GM21423 (cell line): ENCODE measurements around the gene HDAC11.
"Not testable (repeated sequence)": the region's sequence is repeated elsewhere in the genome, so short reads cannot be mapped to it uniquely, and the experiment has no call there.

Experiments used
- ATAC-seq: cut with Tn5 transposase; IDR thresholded peaks from one replicate; pipeline ENCODE4 v1.9.1; 2021; ENCODE audit warnings: mild to moderate bottlenecking, moderate library complexity; ENCODE audit not compliant: unreplicated experiment

The HDAC11 gene, protein sequence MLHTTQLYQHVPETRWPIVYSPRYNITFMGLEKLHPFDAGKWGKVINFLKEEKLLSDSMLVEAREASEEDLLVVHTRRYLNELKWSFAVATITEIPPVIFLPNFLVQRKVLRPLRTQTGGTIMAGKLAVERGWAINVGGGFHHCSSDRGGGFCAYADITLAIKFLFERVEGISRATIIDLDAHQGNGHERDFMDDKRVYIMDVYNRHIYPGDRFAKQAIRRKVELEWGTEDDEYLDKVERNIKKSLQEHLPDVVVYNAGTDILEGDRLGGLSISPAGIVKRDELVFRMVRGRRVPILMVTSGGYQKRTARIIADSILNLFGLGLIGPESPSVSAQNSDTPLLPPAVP

DNA sequence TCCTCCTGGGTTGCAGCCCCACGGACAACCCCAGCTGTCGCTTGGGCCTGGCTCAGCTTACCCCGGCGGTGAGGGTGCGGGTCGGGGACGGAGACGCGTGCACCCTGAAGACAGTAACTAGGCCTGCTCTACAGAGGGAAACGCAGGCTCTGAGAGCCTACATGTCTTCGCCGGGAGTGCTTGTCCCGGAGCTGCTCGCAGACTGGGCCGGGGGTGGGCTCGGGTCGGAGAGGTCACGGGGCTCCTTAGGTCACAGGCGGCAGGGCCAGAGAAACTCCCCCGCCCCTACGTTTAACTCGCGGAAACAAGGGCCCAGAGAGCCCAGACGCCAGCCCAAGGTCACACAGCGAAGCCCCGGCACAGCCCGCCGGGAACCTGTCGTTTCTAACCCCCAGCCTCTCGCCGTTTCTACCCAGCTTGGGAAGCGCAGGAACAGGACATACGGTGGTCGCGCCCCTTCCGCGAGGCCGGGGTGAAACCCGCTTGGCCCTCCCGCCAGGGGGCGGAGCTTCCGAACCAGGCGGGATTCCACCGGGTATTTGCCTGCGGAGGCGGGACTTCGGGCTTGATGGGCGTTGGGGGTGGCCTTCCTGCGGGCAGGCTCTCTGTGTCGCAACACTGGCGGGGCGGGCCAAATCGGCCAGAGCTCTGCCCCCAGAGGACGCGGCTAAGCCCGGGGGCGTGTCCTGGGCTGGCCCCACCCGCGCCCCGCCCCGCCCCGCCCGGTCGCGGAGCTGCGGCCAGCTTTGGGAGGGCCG, at the start of gene HDAC11:
Gene HDAC11, plus strand, starts transcription at position 725 of the 758 bp plus-strand sequence. CDS start 42 bp downstream, outside the sequence.
- ATAC-seq = peak; percentile 97

DNA sequence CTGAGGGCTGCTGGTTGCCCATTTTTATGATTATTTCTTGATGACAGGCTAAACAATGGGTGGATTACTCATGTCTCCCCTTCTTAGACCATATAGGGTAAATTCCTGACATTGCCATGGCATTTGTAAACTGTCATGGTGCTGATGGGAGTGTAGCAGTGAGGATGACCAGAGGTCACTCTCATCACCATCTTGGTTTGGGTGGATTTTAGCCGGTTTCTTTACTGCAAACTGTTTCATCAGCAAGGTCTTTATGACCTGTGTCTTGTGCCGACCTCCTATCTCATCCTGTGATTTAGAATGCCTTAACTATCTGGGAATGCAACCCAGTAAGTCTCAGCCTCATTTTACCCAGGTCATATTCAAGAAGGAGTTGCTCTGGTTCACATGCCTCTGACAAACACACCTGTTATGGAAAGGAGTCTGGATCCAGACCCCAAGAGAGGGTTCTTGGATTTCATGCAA, 49.7 kb upstream of the HDAC11 start:
- not testable (repeated sequence) for ATAC-seq

DNA sequence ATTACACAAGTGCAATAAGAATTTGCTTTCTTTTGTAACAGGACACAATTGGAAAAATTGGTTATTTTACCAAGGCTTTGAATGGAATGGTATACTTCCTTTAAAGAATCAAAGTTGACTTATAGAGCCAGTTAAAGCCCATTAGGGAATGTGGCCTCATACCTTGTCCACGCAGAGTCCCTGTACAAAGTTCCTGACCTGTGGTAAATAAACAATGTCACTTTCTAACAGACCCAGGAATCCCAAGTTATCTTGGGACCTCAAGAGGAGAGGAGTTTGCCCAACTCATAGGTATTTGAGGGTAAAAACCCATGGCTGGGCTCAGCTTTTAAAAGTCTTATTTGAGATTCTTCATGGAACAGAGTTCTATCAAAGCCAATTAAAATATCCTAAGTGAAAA, 48.0 kb upstream of the HDAC11 start:
- no peak for ATAC-seq

DNA sequence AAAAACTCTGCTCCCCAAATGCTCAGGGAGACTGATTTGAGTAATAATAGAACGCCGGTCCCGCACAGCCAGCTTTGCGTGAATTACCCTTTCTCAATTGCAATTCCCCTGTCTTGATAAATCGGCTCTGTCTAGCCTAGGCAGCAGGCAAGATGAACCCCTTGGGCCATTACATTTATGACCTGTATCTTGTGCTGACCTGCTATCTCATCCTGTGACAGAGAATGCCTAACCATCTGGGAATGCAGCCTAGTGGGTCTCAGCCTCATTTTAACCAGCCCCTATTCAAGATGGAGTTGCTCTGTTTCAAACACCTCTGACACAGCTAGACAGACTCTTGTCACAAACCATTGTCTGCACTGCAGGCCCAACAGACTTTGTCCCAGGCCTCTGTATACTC, 46.2 kb upstream of the HDAC11 start:
- no peak for ATAC-seq

DNA sequence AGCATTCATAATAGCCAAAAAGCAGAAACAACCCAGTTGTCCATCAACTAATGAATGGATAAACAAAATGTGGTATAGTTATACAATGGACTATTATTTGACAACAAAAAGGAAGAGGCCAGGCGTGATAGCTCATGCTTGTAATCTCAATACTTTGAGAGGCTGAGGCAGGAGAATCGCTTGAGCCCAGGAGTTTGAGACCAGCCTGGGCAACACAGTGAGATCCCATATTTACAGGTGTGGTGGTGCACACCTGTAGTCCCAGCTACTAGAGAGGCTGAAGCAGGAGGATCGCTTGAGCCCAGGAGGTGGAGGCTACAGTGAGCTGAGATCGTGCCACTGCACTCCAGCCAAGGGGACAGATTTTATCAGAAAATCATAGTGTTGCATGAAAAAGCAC, 43.9 kb upstream of the HDAC11 start:
- not testable (repeated sequence) for ATAC-seq

DNA sequence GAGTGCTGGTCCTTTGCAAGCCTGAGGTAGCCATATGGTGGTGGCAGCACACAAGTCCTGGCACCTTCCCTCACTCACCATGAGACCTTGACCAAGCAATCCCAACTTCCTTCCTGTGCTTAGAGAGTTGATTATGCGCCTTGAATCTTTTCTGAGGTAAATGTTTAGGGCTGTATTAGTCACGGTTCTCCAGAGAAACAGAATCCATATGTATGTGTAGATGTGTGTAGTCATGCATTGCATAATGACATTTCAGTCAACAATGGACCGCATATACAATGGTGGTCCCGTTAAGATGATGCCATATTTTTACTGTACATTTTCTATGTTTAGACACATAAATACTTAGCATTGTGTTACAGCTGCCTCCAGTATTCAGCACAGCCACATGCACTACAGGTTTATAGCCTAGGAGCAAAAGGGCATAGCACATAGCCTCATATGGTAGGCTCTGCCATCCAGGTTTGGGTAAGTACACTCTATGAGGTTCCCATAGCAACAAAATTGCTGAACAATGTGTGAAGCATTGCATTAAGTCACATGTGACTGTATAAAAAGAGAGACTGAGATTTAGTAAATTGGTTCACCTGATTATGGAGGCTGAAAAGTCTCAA, 39.8 kb upstream of the HDAC11 start:
- ATAC-seq = no peak

DNA sequence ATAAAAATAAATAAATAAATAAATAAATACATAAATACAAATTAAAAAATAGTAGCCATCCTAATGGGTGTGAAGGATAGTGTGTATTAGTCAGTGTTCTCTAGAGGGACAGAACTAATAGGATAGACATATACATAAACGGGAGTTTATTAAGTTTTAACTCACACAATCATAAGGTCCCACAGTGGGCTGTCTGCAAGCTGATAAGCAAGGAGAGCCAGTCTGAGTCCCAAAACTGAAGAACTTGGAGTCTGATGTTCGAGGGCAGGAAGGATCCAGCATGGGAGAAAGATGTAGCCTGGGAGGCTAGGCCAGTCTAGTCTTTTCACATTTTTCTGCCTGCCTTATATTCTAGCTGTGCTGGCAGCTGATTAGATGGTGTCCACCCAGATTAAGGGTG, 37.2 kb upstream of the HDAC11 start:
- ATAC-seq = not testable (repeated sequence)

DNA sequence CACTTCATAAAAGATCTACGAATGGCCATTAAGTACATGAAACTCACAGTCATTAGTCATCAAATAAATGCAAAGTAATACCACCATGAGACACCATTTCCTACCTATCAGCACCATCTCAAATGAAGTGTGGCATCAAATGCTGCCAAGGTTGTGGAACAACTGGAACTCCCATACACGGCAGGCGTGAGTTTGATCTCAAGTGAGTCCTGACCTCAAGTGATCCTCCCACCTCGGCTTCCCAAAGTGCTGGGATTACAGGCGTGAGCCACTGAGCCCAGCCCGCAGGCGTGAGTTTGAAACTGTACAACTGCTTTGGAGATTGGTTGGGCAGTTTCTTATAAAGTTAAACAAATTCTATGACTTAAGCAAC, 28.8 kb upstream of the HDAC11 start:
- ATAC-seq = peak; percentile 10

DNA sequence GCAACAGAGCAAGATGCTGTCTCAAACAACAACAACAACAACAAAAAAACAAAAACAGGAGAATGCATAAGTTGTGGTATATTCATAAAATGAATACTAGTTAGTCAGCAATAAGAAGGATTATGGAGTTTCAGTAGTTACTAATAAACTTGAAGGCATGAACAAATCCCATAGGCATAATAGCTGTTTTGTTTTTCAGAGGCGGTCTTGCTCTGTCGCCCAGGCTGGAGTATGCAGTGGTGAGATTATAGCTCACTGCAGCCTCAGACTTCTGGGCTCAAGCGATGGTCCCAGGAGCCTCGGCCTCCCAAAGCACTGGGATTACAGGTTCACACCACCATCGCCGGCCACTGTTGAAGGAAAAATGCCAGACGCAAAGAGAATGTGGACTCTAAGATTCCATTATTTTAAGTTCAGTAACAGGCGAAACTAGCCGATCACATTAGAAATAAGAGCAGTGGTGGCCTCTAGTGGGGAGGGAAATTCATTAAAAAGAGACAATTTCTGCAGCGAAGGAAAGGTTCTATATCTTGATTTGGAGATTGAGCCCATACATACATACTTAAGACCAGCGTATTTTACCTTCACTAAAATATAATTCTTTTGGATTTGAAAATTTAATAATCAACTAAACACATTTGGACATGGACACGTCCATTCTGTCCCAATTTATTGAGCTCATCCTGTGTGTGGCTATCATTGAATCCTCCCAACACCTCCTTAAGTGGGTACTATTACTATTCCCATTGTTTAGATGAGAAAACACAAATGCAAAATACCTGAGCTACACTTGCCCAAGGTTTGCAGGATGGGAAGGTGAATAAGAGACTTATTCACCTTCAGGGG, 27.4 kb upstream of the HDAC11 start:
- no peak for ATAC-seq

DNA sequence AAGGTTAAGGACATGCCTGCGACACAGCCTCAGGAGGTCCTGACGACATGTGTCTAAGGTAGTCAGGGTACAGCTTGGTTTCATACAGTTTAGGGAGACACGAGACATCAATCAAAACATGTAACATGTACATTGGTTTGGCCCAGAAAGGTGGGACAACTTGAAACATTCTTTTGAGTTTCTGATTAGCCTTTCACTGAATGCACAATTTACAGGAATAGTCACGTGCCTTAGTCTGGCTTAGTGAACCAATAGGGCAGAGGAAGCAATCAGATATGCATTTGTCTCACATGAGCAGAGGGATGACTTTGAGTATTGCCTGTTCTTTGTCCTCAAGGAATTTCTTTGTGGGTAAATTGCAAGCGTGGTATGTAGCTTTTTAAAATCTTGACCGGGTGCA, 24.5 kb upstream of the HDAC11 start:
- no peak for ATAC-seq

DNA sequence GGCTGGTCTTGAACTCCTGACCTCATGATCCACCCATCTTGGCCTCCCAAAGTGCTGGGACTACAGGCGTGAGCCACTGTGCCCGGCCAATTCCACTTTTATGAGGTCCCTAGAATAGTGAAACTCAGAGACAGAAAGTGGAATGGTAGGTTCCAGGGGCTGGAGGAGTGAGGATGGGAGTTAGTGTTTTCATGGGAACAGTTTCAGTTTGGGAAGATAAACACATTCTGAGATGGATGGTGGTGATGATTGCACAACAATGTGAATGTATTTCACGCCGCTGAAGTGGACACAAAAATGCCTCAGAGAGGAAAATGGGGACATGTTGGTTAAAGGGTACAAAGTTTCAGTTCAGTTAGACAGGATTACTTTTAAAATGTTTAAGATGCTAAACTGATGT, 22.5 kb upstream of the HDAC11 start:
- ATAC-seq = no peak

DNA sequence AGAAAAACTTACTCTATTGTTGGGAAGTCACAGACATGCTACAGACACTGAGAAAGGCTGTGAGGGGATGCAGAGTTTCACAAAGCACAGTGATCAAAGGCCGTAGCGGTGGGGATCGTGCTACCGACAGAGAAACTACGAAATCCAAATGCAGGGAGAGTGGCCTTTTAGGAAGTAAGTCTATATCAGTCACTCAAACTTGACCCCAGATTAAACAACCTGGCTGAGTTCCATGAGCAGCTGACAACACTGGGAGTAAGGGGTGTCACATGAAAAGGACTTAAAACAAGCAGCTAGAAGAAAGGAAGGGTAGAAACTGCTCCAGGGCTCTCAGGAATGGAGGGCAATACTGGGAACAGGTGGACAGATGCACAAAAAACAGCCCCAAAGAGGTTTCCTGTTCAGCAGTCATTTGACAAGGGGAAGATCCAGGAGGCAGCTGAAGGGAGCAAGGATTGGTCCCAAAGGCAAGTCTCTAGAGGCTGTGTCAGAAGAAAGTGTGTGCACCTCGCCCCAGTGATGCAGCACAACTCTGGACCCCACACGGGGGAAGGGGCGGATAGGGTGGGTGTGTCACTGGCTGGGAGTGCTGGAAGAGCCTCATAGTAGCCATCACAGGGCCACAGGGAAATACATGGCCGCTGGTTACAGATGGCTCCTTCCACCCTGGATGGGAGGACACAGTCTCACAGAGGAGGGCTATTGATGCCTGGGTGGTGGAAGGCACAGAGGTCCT, 20.3 kb upstream of the HDAC11 start:
- ATAC-seq = no peak

DNA sequence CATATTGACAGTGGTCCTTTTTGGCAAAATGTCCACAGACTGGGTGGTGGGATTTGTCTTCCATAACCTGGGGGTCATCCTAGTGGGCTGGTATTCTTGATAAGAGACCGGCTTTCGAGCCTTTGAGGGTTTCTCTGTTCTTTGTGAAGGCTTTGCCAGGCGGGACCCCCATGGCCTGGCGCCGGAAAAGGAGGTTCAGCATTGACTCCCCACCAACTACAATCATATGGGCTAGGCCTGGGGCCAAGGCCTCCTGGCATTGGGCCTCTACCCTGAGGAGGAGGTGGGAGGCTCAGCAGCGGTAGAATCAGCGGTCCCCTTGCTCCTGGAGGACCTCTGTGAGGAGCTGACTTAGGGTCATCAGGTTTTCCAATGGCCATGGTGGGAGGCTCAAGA, 19.8 kb upstream of the HDAC11 start:
- ATAC-seq = no peak

DNA sequence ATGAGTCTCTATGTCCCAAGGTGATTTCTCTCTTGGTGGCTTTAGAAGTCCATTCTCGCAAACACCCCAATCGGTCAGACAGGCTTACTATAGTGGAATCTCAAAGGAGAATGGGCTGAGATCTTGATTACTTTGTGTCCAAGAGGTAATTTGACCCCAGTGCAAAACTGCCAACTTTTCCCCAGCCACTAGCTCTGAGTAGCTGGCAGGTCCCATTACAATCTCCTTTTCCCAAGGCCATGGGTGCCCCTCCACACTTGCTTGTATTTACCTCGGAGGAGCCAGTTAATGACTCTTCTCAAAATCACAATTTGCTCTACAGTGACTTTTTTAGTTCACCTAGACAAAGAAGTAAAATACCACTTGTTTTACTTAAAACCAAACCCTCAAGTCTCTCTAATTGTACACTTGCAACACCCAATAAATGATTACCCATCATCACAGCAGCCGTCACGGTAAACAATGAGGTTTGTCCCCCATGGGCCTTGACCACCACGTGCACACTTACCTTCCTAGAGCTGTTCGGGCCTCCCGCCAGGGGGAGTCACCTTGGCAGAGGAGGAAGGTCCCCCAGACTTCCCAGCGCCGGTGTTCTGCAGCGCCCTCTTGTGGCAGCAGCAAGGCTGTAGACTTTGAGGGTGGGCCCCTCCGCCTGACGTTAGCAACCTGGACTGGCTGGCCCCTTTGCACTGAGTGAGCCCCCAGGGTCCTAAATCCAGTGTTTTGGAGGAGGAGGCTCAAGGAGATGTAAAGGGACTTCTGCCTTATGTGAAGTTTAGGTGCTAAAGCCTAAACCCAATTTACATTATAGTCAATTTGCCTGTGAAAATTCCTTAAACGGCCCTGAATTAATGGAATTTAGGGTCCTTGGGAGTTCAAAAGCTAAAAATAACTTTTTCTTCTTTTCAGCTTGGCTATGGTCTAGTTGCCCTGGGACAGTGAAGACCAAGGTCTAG, 18.7 kb upstream of the HDAC11 start:
- no peak for ATAC-seq

DNA sequence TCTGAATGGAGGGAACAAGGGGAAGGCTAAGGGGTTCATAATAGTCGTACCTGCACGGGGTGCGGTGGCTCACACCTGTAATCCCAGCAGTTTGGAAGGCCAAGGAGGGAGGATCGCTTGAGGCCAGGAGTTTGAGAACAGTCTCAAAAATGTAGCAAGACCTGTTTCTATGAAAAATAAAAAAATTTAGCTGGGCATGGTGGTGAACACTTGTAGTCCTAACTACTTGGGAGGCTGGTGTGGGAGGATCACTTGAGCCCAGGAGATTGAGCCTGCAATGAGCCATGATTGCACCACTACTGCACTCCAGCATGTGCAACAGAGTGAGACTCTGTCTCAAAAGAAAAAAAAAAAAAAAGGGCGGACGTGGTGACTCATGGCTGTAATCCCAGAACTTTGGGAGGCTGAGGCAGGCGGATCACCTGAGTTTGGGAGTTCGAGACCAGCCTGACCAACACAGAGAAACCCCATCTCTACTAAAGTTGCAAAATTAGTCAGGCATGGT, 17.9 kb upstream of the HDAC11 start:
- ATAC-seq = no peak

DNA sequence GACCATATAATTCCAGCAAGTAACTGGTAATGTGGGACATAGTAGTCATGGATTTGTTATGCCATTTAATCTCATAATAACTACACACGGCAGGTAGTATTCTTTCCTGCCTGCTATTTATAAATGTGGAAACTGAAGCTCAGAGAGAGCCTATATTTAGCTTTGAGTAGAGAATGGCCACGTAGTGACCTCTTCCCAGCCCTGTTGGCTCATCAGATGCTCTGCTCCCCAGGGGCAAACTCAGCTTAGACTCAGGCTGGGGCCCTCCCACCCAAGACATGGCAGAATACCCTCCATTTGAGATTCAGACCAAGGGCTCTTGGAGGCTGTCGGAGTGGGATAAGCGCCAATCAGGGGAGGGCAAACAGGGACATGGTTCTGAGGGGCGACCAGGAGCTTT, 17.3 kb upstream of the HDAC11 start:
- ATAC-seq = no peak

DNA sequence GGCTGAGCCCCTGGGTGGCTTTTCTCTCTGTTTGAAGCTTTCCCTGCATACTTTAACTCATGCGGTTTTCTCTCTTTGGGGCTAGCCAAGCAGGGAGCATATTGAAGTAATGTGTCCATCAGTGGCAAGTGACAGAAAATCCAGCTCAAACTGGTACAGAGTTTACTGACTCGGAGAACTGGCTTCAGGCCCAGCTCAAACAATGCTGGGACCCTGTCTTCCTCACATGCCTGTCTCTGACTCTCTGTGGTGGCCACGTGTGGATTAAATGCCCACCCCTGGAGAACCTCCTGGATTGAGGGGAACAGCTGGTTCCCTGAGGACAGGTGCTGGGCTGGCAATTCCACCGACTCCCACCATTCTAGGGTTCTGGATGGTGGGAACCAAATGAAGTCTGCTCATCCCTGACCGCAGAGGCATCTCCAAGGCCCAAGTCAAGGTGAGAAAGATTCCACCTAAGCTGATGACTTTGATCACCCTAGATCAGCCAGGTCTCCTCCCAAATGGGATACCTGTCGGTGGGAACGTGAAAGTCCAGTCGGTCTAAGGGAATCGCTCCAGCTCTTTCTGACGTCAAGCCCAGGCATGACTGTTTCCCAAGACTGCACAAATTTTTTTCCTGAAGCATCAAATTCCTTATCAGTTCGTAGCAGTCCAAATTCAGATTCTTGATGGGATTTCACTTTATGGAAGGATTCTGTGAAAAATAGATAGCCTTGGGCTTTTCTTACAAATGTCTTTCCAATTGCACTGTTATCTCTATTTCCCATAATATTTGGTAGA, 16.3 kb upstream of the HDAC11 start:
- ATAC-seq = no peak

DNA sequence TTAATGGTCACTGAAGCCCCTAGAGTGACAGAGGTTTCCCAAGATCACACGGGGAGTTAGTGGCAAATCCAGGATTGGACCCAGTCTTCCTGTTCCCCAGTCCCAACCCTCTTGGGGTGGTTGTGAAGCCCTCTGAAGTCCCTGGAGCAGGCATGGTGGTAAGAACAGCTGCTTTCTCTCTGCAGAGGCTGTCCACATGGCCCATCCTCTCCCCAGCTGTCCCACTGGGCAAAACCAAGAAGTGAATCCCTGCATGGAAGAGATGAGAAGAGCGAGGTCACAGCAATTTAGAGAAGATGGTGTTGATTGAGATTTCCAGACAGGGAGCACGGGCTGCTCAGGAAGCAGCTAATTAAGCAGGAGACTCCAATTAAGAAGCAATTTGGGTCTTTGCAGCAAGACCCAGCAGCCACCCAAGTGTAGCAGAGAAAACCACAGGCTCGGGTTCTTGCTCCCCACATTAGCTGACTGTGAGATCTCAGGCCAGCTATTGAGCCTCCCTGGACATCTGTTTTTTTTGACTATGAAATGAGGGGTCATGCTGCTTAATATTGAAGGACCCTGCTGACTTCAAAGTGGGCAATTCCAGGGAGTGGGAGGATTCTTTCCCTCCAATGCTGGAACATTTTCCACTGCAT, 14.8 kb upstream of the HDAC11 start:
- ATAC-seq = no peak
